Fibroblast of the conjunctiva (primary cell): ENCODE data around the gene NFIA.

Experiments used
- DNase-seq: peaks from one replicate; pipeline ENCODE4 v3.0.0-alpha.2; 2010; ENCODE audit warnings: low read depth

The NFIA gene

DNA sequence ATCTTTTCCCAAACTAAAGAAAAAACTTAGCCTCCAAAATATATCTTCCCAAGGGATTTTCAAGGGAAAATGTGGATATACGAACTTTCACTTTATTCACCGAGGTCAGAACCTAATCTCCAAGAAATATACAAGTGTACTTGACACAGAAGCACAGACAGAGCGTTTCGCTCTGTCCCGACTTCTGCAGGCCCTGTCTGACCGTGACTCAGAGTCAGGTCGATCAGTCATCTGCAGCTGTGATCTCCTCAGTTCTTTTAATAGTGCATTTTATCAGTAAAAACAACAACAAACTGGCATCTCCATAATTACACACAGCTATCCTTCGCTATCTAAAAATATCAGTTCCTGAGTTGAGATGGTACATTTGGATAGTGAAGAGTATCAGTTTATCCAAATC, 416.0 kb downstream of the NFIA start:
- DNase-seq: no peak

DNA sequence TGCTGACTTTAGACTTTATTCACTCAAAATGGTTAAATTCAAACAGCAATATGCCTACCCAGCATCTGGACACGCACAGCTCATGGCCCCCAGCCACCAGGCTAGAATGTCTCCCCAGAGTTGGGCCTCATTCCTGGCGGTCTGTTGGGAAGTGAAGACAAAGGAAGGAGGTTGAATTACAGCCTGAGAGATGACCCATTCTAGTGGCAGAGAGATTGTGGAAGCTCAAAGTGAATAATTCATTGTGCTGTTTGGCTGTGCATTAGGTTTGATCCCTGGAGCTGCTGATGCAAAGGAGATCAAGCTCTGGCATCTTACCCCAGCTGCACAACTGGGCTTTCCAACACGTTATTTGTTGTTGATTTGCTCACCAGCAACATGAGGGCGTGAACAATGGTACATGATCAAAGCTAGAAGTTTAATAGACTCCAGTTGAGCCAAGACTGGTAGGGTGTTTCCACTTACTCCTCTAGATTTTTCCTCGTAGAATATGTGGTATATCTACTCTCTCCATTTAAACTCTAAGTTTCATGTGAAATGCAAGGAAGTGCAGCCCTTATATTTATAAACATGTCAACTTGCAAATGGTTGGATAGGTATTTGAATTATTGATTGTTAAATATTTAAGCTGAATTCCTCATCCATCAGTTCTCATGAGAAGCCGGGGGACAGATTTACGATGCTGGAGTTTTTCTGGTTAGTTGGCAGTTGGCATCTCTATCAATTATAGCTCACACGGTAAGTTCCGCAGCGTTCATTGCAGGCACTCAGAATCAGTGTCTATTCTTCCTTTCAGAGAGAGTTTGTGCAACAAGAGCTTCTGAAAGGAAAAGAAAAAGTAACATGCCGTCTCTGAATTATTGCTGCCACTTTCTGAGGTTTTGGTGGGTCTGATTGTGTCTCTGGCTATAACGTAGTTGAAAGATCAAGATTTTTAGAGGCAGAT, 419.9 kb downstream of the NFIA start:
- no peak for DNase-seq

DNA sequence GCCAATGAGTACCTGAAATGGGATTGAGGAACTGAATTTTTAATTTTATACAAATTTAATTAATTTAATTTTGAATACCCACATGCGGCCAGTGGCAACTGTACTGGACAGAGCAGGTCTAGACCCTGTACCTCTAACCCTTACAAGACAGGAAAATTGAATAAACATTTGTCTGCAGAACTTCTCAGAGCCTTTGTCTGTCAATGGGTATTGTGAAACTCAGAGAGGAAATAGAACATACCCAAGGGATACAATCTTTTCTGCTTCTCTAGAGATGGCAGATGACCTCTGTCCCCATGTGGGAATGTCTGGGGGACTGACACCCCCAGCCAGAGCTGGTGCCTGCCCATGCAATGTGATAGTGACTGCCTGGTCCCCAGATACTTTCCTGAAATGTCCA, 421.9 kb downstream of the NFIA start:
- no peak for DNase-seq

DNA sequence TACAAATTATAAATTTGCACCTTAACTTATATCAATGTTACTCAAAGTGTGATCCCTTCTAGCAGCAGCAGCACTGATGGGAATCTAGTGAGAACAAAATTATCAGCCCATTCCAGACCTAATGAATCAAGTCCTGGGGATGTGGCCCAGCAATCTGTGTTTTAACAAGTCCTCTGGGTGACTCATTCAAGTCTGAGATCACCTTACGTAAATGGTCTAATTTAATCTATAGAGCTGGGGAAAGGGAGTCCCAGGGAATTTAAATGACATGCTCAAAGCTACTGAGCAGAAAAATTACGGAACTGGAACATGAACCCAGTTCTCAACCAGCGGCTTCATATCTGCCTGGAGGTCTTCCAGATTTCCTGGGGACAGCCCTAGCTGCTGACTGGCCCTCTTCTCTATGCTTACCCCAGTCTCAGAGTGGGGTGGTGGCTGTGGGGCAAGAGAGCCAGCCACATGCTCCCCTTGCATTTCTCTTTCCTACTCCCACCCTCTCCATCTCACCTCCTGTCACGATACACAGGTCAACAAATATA, 422.6 kb downstream of the NFIA start:
- no peak for DNase-seq

DNA sequence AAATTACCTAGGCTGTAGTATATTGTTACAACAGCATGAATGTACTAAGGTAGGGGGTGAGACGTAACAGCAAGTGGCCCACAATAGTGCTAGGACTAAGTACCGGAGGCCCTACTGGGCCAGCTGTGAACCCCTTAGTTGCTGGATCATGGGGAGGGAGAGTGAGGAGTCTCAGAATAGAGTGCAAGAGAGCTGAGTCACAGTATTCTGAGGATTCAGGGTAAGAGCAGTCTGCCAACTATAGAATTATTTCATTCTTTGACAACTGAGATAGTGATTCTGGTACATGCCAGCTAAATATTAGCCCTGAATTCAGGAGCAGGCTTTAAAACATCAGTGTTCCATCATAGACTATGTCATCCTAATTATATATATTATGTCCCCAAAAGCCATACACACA, 423.9 kb downstream of the NFIA start:
- no peak for DNase-seq

DNA sequence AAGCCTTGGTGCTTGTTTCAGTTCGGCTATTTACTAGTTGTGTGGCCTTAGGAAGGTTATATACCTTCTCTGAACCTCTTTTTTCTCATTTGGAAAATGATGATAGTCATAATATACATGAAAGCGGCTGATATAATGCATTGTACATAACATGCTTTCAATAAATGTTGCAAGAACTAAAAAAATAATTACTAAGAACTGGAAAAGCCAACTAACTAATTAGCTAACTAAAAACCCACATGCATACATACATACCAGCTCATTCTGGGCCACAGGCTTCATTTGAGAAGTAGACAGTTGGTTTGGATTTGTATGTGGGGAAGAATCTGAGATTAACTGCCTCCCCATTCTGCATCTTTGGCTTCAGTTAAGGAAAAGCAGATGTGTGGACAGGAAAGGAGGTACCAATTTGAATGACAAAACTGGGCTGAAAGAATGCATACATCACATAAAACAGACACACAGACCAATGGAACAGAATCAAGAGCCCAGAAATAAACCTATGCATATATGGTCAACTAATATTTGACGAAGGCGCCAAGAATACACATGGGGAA, 424.7 kb downstream of the NFIA start:
- DNase-seq: no peak
